ENCODE measurements around the gene G3BP2.
A peak's percentile ranks its signal among the peaks of the same experiment; 100 is the strongest.
"Not testable (repeated sequence)": the region's sequence is repeated elsewhere in the genome, so short reads cannot be mapped to it uniquely, and the experiment has no call there.

G3BP2 gene

GRCh38 chr4:75673027-75673958 lies at the start of gene G3BP2:
Gene G3BP2, minus strand, starts transcription at chr4:75673411. Its CDS starts 11,386 bp downstream, at chr4:75662025.
- DNase-seq (ENCODE audit: low read depth), result peak; percentile 98
- H3K4me3 ChIP-seq (ENCODE audit: low read depth, low read length), result peak within 1 kb of the TSS; percentile 94
- TF ChIP-seq MYC (IDR thresholded peaks at IDR 0.05; ENCODE audit: low read depth, low read length), result peak; percentile 65
- TF ChIP-seq CTCF (IDR thresholded peaks at IDR 0.05; ENCODE audit: low read depth, low read length), result no peak
- TF ChIP-seq MAX (IDR thresholded peaks at IDR 0.05; ENCODE audit: low read depth, low read length), result peak; percentile 75
- TF ChIP-seq POLR2A (IDR thresholded peaks at IDR 0.05; ENCODE audit: extremely low read depth, insufficient read length), result peak; percentile 81

- TF ChIP-seq MYC (IDR thresholded peaks at IDR 0.05; ENCODE audit: low read depth, low read length), result no peak
- H3K4me3 ChIP-seq (ENCODE audit: low read depth, low read length), result peak overlapping the region; percentile 92
- DNase-seq (ENCODE audit: low read depth), result no peak
These were observed 49.2 kb upstream of the G3BP2 start for GRCh38 chr4:75722417-75722816.

GRCh38 chr4:75718529-75718928 lies 45.3 kb upstream of the G3BP2 start:
- no peak overlapping the region for H3K4me3 ChIP-seq (ENCODE audit: low read depth, low read length)
- no peak for DNase-seq (ENCODE audit: low read depth)
- TF ChIP-seq MAX (IDR thresholded peaks at IDR 0.05; ENCODE audit: low read depth, low read length), result no peak
- TF ChIP-seq POLR2A (IDR thresholded peaks at IDR 0.05; ENCODE audit: extremely low read depth, insufficient read length), result no peak
- TF ChIP-seq MYC (IDR thresholded peaks at IDR 0.05; ENCODE audit: low read depth, low read length), result no peak
- TF ChIP-seq CTCF (IDR thresholded peaks at IDR 0.05; ENCODE audit: low read depth, low read length), result no peak

GRCh38 chr4:75717408-75717807 lies 44.2 kb upstream of the G3BP2 start:
- H3K4me3 ChIP-seq (ENCODE audit: low read depth, low read length), result no peak overlapping the region
- no peak for DNase-seq (ENCODE audit: low read depth)
- TF ChIP-seq CTCF (IDR thresholded peaks at IDR 0.05; ENCODE audit: low read depth, low read length) (no peak), MYC (IDR thresholded peaks at IDR 0.05; ENCODE audit: low read depth, low read length) (no peak), POLR2A (IDR thresholded peaks at IDR 0.05; ENCODE audit: extremely low read depth, insufficient read length) (no peak), MAX (IDR thresholded peaks at IDR 0.05; ENCODE audit: low read depth, low read length) (no peak)

GRCh38 chr4:75716054-75716453 lies 42.8 kb upstream of the G3BP2 start:
- not testable (repeated sequence) for DNase-seq (ENCODE audit: low read depth); H3K4me3 ChIP-seq (ENCODE audit: low read depth, low read length)

- no peak overlapping the region for H3K4me3 ChIP-seq (ENCODE audit: low read depth, low read length)
- DNase-seq (ENCODE audit: low read depth), result no peak
- TF ChIP-seq MYC (IDR thresholded peaks at IDR 0.05; ENCODE audit: low read depth, low read length) (no peak), CTCF (IDR thresholded peaks at IDR 0.05; ENCODE audit: low read depth, low read length) (no peak), POLR2A (IDR thresholded peaks at IDR 0.05; ENCODE audit: extremely low read depth, insufficient read length) (no peak), MAX (IDR thresholded peaks at IDR 0.05; ENCODE audit: low read depth, low read length) (no peak)
These were observed 42.0 kb upstream of the G3BP2 start for GRCh38 chr4:75715105-75715799.
